ENCODE data around the gene WDFY3. TPM values are rescaled to one million over a fixed set of nuclear protein-coding genes. Genes with fewer than 3 reads are reported as not detected.

WDFY3 gene
- total and polyA plus RNA-seq, 9 of the 15 experiments (the other 6 are each of a cell fraction or from before 2014, with no cell fraction given) = 0.58 to 13.5 (median 9.4) TPM

DNA sequence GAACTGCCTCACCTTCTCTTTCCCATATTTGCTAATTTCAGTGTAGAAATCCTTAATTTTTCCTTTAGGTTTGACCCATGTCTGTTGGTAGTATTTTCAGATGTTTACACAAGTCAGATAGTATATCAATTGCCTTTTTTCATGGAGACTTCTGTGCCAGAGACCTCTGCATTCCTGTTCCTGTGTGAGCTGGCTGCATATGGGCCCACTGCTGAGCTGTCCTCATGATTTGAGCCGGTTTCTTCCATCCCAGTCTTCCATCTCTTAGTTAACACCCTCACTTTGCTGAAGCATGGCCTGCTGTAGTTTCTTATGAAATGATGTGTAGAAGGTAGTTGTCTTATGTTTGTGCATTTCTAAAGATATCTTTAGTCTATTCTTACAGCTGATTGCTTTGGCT is 343.5 kb downstream of the WDFY3 start:
- ATAC-seq (no peak), FAIRE-seq (no peak), DNase-seq (ENCODE audit: extremely low read depth in 1 of 4, low spot score in 3 of 4) (no peak)
- in situ Hi-C loops (cut with MboI) = no loop called here
- Histone ChIP-seq H3K9ac (ENCODE audit: insufficient read depth in 1 of 2, low read depth in 2 of 2, low read length in 2 of 2) (no peak overlapping the region), H3K9me3 (replicated peaks; ENCODE audit: control insufficient read depth, insufficient read depth, low read depth, low read length) (no peaks in the 10 kb centered on the region), H3K79me2 (ENCODE audit: control insufficient read depth, insufficient read depth, low read length) (no peaks in the 10 kb centered on the region), H4K20me1 (replicated peaks; ENCODE audit: control insufficient read depth, insufficient read depth, low read length) (no peaks in the 10 kb centered on the region), H3K27me3 (ENCODE audit: control insufficient read depth in 2 of 2, insufficient read depth in 2 of 2, low read length in 2 of 2) (no peaks in the 10 kb centered on the region; a peak in 1 of 5 replicates), H3K9me1 (ENCODE audit: control insufficient read depth, insufficient read depth, low read length) (no peaks in the 10 kb centered on the region), H2AFZ (ENCODE audit: low read depth, low read length) (no peak overlapping the region), H3K4me2 (ENCODE audit: insufficient read depth, low read length) (no peak overlapping the region), H3K27ac (ENCODE audit: extremely low read depth, low read depth, low read length) (no peak overlapping the region), H3K4me1 (replicated peaks in 1 of 2; ENCODE audit: control insufficient read depth in 2 of 2, insufficient read depth in 2 of 2, low read length in 2 of 2) (no peaks in the 10 kb centered on the region), H3K4me3 (no peak overlapping the region), H3K36me3 (ENCODE audit: control insufficient read depth, insufficient read depth, low read length) (no peaks in the 10 kb centered on the region)
- intact Hi-C loops (cut with micrococcal nuclease) = no loop called here
- ChIA-PET CTCF (ENCODE audit: low intra/inter-chr PET ratio) (no interaction called here), POLR2A (no interaction called here)
- TF ChIP-seq GTF2E2 (tag; IDR thresholded peaks at IDR 0.05) (no peak), SETDB1 (IDR thresholded peaks at IDR 0.05; ENCODE audit: low read length) (no peak), SMARCA5 (IDR thresholded peaks at IDR 0.05) (no peak), ELF4 (CRISPR knock-in tag; IDR thresholded peaks at IDR 0.05) (no peak), TCFL5 (CRISPR knock-in tag; conservative IDR thresholded peaks at IDR 0.05) (no peak)
- BruUV-seq (replicated peaks) = no TSS peak
- 0% methylated on average over 1 of the region's 1 CpG for WGBS (ENCODE audit: insufficient coverage, low coverage, missing lambda C conversion rate)

Small RNA genes within 50 kb of the gene (small RNA-seq; reads per million reads assigned to genes)
- gene RN7SL552P (not detected), gene RNU6-469P (not detected)
